ENCODE measurements around the gene BAG2.

The BAG2 gene

GRCh38 chr6:57174511-57174907, 2.4 kb downstream of the BAG2 start:
- FAIRE-seq (no peak), DNase-seq (ENCODE audit: insufficient read length, low spot score) (no peak)
- no peak for TF ChIP-seq CTCF (IDR thresholded peaks at IDR 0.05; ENCODE audit: insufficient read depth, missing control alignments)

GRCh38 chr6:57177545-57178265, 5.6 kb downstream of the BAG2 start:
- TF ChIP-seq CTCF (IDR thresholded peaks at IDR 0.05; ENCODE audit: insufficient read depth, missing control alignments): no peak
- DNase-seq (ENCODE audit: insufficient read length, low spot score) (no peak), FAIRE-seq (no peak)

- TF ChIP-seq CTCF (IDR thresholded peaks at IDR 0.05; ENCODE audit: insufficient read depth, missing control alignments): no peak
- FAIRE-seq (no peak), DNase-seq (ENCODE audit: insufficient read length, low spot score) (no peak)
Measured at GRCh38 chr6:57180596-57180995, 8.5 kb downstream of the BAG2 start.

GRCh38 chr6:57182017-57182432, 9.9 kb downstream of the BAG2 start:
- no peak for TF ChIP-seq CTCF (IDR thresholded peaks at IDR 0.05; ENCODE audit: insufficient read depth, missing control alignments)
- FAIRE-seq (no peak), DNase-seq (ENCODE audit: insufficient read length, low spot score) (no peak)

GRCh38 chr6:57183336-57183735, 11.2 kb downstream of the BAG2 start:
- DNase-seq (ENCODE audit: insufficient read length, low spot score): no peak
- TF ChIP-seq CTCF (IDR thresholded peaks at IDR 0.05; ENCODE audit: insufficient read depth, missing control alignments): no peak
- no peak for FAIRE-seq

GRCh38 chr6:57190140-57190539, 18.0 kb downstream of the BAG2 start:
- FAIRE-seq (no peak), DNase-seq (ENCODE audit: insufficient read length, low spot score) (no peak)
- peak; percentile 30 for TF ChIP-seq CTCF (IDR thresholded peaks at IDR 0.05; ENCODE audit: insufficient read depth, missing control alignments)

- FAIRE-seq (no peak), DNase-seq (ENCODE audit: insufficient read length, low spot score) (no peak)
- no peak for TF ChIP-seq CTCF (IDR thresholded peaks at IDR 0.05; ENCODE audit: insufficient read depth, missing control alignments)
Measured at GRCh38 chr6:57193177-57193576, 21.1 kb downstream of the BAG2 start.

All from D721Med (cell line).